T-helper 22 cell (primary cell): ENCODE results near the gene MYO5B.
"Not testable (repeated sequence)": the region's sequence is repeated elsewhere in the genome, so short reads cannot be mapped to it uniquely, and the experiment has no call there.

Experiments
- DNase-seq: peaks from one replicate; pipeline ENCODE4 v3.0.0-alpha.2; 2020; ENCODE audit warnings: low read depth

Gene MYO5B

DNA sequence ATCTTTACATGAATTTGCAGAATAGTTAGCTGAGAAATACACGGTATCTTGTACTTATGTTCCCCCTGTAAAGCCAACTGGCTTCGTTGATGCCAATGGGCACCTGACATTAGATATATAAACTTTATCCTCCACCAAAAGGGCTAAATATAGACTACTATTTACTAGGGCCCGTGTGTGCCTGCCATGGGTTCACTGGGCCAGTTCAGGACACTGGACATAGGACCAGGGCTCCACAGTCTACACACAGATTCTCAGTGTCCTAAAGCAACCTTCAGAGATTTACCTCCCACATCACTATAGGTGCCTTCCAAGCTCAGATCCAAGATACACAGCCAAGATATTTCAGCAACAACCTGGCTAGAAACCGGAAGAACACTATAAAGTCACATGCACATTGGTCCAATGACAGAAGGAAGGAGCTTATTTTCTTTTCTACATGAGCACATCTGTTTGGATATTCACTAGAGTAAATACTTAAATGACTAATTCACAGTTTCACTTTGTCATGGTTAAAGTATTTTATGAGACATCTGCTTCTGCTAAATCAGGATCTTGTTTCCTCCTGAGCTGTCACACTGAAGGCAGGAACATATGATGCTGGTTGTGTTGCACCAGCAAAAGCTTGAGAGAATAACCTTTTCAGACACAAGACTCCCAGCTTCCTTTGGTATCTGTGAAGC, 95.1 kb downstream of the MYO5B start:
- no peak for DNase-seq

DNA sequence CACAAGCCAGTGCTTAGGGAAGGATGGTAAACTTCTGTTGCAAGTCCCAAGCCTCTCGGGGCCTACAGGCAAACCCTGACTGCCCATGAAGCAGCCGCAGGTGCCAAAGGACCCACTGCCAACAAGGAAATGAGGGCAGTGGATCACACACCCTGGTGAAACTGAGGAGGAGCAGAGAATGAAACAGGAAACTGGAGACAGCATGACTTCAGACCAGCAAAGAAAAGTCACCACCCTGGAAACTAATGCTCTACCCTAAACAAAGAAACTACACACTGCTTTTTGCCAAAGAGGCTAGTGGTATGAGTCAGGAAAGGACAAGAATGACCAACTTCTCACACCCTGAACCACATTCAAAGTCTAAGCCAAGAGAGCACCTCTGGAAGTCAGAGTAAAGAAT, 97.2 kb downstream of the MYO5B start:
- no peak for DNase-seq

DNA sequence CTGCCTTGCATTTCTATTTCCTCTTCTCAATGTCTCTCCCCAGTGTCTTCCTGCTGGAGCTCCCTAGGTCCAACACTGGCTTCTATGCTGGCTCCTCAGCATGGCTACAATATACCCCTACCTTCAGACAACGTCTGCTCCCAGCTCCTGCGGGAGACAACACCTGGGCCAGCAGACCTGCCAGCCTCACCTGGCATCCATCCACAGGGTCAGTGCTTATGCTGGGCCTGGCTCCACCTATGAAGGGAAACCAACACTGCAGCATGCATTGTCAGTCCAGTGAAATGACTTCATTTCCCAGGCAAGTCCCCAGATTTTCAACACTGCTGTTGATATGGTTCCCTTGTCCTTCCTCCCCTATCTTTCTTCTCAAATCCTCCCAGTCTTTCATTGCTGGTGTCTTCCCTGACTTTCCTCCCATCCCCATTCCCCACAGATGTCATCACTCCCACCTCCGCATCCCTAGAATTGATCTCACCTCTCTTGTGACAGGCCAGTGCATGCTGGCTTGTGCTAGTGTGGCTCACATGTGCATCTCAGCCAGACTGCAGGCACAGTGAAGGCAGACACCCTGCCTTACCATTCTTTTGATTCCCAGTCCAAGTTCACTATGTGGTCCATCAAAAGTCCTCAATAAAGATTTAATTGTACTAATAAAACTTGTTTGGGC, 98.0 kb downstream of the MYO5B start:
- DNase-seq: no peak

DNA sequence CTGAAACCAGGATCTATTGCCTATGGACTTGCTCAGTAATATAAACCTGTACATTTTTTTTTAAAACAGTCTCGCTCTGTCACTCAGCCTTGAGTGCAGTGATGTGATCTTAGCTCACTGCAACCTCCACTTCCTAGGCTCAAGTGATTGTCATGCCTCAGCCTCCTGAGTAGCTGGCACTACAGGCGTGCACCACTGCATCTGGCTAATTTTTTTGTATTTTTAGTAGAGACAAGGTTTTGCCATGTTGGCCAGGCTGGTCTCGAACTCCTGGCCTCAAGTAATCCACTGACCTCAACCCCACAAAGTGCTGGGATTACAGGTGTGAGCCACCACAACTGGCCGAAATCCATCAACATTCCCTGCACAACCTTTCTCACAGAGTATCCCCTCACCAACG, 100.2 kb downstream of the MYO5B start:
- DNase-seq: not testable (repeated sequence)

DNA sequence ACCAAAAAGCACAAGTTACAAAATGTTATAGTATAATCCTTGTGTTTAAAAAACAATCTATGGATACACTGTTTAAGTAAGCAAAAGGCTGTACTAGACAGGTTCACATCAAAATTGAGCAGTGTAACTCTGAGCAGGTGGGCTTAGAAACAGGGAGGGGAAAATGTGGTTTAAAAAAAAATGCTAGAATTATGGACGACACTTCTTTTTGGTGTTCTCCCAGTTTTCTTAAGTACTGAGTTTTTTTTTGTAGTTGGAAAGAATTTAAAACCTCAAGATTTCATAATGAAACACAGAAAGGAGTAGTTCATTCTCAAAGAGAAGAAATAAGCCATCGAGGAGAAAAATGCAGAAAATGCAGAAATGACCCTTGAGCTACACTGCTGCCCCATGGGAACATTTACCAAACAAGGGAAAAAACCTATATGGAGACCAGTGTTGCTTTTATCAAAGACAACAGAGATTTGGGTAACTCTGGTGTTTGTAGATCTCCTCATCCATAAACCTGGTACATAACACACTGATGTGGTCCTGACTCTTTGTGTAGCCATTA, 100.7 kb downstream of the MYO5B start:
- DNase-seq: no peak

DNA sequence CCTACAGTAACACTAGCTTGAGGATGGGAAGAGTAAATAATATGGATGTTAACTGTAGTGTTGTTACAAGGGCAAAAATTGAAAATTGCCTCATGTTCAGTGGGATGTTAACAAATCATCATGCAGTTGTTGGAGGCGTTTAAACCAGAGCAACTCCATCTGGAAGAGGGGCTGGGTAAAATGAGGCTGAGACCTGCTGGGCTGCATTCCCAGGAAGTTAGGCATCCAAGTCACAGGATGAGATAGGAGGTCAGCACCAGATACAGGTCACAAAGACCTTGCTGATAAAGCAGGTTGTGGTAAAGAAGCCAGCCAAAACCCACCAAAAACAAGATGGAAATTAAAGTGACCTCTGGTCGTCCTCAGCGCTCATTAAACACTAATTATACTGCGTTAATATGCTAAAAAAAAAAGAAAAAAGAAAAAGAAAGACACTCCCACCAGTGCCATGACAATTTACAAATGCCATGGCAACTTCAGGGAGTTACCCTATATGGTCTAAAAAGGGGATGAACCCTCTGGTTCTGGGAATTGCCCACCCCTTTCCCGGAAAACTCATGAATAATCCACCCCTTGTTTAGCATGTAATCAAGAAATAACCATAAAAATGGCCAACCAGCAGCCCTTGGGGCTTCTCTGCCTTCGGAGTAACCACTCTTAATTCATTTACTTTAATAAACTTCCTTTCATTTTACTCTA, 101.4 kb downstream of the MYO5B start:
- DNase-seq: no peak

DNA sequence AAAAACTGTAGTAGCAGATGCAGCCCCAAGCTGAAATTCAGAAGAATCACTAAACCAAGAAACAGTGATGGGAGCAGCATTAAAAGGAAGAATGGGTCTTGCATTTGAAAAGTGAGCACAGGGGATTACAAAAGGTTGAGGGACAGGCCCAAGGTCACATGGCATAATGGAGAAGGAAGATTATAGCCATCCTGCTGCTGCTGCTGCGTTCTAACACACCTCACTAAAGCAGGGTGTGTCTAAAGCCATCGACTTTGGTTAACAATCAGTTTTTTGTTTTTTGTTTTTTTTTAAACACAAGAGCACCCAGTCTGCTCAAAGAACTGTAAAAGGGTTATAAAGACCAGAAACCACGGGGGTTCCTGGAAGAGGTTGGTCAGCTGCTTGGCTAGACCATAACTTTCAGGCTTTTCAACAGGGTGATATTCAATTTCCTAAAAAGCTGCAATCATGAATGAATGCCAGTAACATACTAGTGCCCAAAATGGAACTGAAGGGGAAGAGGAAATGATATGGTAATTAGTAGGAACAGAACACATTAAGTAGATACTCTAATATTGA, 102.6 kb downstream of the MYO5B start:
- no peak for DNase-seq

DNA sequence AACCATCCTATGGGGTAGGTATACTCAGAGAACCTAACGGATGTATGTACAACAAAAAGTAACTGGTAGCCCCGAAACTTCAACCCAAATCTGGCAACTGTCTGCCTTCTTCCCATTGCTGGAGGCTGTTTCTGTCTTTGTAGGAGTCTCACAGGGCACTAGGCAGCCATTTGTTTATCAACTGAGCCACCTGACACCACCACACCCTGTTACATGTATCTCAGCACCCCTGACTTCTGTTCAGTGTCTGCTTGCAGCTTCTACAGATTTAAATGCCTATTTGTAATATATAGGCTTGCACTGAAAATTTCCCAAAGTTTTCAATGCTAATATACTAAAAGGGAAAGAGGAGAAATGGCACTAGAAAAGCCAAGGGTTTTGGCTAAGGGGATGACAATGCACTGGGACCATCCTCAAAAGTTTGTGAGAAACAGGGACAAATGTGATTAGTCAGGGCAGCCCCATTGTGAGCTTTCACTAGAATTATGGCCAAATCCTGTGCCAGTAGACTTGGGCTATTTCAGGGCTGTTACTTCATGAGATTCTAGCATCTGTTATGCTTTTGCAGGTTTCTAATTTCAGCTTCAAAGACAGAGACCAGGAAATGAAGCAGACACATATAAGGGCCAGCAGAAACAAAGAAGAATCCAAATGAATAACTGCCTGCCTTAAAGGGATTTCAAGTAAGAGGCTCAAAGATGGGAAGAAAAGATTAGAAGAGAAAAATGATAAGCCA, 103.3 kb downstream of the MYO5B start:
- DNase-seq: no peak

DNA sequence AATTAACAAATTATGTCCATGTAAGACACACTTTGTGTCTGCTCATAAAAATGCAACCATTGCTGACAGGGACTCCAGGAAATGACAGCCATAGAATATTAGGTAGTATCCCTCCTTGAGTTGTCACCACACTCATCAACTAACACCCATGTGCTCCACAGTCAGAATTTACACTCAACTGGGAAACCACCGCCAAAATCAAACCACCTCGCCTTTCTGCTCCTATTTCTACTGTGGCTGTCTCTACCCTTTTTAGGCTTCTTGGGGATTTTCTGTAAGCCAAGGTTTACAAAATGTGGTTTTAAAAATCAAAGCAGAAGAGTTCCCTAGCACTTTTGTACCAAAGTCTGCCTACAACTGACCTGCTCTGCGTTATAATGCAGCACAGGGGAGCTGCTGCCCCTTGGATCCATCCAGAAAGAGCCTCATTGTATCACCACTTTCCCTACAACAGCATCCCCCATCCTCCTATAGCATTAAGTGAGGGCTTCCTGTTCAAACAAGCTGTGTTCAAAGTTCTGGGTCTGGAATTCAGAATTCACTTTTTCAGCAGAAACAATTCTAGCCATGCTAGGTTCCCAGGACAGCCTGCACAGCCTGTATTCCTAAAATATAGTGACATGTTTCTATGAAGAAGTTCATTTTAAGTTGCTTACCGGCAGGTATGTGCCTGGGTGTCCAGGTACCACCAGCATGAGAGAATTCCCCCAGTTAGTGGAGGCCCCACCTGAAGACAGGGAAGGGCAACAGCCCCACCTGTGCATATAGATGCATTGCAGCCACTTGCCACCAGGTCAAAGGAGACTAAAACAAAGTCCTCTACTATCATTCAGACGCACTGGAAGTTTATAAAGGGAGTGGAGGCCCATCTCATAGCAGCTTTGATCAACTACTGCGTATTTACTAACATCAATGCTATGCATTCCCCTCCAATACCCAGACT, 104.3 kb downstream of the MYO5B start:
- DNase-seq: no peak

DNA sequence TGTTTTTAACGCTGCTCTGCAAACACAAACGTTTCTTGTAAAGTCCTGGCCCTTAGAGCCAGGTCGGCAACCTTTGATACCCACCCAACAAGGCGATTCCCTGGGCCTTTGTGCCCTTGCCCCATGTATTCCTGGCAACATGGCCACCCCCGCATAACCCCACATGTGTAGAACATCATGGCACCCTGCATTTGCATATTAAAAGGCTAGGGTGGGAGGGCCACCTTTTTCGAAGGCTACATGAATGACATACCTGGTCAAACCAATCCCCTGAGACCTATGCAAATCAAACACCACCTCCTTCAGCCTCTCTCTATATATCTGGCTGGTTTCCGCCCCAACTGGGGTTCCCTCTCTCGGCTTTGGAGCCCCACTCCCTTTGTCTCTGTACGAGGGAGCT, 105.2 kb downstream of the MYO5B start:
- no peak for DNase-seq

DNA sequence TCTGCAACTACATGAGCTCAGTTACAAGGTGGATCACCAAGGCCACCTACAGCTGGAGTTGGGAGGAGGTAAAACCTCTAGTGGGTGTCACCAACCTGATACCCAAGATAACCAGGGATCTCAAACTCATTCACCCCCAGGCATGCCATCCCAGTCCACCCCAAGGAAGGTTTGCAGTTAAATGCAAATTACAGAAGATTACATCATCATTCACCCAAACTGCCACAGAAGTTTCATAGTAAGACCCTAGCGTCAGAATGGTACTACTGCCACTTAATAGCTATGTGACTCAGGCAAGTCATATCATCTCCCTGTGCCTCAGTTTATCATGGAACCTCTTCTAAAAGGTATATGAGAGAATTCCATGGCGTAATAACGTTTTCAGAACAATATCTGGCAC, 111.2 kb downstream of the MYO5B start:
- no peak for DNase-seq

DNA sequence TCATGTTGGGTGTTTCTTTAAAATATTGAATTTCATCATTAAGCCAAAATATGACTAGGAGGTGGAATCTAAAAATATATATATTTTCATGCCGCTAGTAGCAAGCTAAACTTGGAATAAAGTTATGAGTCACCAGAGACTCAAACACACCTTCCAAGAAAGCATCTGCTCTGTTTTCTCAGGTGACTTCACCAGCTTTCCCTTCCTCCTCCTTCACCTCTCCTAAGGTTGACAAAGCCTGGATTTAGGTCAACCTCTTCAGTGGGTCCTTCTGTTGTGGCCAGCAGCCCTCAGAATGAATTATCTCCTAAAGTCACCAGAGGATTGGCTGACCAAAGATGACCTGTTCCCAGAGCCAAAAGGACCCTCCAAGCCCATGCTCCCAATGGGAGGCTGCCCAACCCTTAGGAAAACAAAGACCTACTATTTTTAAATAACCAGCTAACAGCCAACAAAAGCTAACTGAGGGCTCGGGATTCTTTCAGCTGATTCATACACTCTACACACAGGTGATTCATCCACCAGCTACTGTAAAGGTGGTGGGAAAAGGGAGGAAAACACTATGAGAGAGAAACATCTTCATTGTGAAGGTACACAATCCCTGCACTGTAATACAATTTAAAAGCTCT, 113.9 kb downstream of the MYO5B start:
- DNase-seq: no peak

DNA sequence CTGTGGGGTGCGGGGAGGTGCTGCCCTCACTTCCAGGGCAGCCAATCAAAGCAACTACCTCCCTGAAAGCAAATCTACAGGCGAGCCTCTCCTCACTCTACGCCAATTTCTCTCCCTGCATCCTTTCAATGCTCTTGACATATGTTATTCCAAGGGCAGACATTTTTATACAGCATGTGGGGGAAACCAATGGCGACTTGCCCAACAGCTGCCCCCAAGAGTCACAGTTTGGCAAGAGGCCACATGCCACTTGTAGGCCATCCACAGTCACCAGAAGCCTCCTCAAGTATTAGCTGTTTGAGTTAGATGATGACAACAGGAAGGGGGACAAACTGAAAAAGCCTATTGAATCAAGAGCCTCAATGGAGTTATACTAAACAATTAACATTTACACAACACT, 114.6 kb downstream of the MYO5B start:
- DNase-seq: no peak

DNA sequence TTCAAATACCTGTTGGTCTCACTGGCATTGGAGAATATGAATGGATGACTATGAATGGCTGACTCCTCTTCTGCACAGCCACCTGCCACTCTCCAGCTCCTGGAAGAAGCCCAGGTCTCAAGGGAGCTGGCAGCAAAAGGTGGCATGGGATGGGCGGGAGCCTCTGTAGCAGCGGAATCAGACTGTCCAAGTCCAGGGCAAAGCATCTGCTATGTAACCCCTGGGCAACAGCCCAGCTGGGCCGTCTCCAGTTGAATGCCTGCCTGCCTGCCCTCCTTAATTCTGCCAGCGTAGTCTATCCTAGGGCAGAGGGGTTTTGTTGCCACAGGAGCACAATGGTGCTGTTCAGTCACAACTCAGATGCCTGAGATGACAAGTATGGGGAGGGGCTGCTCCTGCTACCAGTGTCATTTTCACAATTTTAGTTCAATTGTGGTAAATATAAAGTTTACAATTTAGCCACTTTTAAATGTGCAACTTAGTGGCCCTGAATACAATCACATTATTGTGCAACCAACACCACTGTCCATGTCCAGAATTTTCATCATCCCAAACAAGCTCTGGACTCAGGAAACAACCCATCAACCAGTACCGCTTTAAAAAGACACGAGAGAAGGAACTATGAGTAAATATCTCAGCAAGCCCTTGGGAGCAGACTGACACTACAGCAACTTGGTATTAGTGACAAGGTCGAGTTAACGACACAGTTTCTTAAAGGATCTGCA, 115.2 kb downstream of the MYO5B start:
- DNase-seq: no peak

DNA sequence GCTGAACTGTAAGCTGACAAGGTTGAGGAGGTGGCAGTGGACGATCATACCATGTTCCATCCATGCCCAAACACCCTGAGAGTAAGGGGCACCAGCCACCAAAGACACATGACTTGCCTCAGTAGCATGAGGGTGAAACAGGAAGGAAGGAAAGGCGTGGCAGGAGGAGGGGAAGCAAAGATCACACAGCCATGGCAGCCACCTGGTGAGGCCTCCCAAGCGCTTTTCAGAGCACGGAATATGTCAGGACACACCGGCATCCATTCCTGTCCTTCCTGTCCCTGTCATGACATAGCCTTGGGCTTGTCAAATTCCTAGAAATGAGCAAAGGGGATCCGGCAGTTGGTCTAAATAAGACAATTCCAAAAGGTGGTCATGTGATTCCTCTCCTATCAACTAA, 118.7 kb downstream of the MYO5B start:
- no peak for DNase-seq

DNA sequence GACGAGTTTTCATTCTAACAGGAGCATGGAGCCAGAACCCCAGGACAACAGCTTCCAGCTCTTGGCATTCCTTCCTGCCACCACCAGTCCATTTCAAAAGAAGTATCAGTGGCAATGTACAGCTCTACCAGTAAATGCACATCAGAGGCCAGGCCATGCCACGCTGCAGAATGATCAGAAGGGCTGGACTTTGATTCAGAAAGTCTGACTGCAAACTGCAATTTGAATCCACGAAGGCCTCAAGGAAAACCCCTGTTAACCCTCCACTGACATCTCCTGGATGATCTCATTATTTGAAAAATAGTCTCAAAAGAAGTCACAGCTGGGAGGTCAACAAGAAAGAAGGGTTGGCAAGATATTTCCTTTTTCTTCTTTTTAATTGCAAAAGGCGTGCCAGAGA, 119.2 kb downstream of the MYO5B start:
- DNase-seq: no peak

DNA sequence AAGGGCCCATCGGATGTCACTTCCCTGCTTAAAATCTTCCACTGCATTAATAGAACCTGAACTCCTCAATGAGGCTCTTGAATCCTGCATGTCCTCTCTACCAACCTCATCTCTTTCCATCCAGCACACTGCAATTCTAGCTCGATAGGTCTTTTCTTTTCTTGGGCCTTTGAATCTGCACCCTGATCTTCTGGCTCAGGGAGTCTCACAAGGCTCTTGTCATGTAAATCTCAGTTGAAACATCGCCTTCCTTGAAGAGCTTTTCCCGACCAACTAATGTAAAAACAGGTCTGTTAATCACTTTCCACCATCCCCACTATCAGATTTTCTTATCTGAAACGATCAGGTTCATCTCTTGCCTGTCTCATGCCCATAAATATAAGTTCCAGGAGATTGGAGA, 120.5 kb downstream of the MYO5B start:
- no peak for DNase-seq

DNA sequence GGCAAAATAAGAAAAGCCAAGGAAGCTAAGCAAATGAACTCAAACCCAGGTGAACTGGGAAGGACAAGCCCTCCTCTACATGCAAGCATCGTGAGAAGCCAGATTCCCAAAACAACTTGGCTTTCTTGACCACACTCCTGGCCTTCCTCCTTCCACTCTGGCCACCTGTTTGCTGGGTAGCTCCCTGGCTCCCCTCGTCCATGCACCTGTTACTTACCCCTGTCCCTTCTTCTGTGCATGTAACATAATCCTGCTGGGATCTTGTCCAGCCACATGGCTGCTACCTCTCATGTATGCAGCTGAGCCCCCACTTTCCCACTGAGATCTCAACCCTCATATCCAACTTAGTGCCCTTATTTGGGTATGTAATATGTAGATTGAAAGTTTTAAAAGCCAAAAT, 121.6 kb downstream of the MYO5B start:
- DNase-seq: no peak

DNA sequence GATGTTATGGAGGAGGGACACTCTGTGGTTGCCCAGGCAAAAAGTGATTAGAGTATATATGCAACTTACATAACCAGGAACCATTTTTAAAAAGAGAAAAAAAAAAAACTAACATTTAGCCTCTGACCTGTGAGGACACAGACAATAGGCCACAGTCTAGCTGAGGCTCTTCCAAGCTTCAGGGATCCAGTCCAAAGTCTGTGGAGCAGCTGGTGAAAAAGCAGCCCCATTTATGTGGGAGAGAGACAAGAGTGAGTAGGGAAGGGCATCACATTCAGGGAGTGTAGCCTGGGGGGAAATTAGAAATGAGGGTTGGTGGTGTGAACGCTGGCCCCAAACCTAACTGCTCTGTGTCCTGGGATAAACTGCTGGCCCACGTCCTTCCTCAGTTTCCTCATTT, 122.8 kb downstream of the MYO5B start:
- DNase-seq: no peak

DNA sequence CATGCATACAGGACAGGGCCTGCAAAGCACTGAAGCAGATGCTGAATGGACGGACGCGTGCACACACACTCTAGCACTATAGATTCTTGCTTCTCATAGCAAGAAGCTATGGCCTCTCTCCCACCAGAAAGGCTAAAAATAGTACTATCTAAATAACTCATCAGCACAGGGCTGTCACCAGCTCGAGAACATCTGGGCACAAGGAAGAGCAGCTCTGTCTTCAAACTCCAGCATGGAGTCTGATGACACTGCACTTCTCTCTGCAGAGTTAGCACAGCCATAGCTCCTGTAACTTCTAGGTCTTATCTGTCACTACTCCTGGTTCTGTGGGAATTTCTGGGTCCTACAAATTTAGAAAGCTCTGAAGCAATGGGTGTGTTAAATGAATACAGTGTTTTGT, 123.5 kb downstream of the MYO5B start:
- no peak for DNase-seq
